T47D (cell line): ENCODE measurements around the gene GJB2.

Source experiments
- DNase-seq, 2 experiments: peaks; one replicate each; pipeline versions ENCODE4 v3.0.0 to v3.0.0-alpha.2; 2011 to 2012; ENCODE audit warnings: low read depth in 1 of 2, low spot score in 1 of 2
- JUND ChIP-seq: IDR thresholded peaks from 2 replicates; pipeline ENCODE4 v1.6.1; 2012; ENCODE audit warnings: low read depth
- in situ Hi-C: cut with HindIII; loops from 2 replicates; pipeline ENCODE4 v1.10.0; 2016; ENCODE audit warnings: low sequenced_read_pairs, low pct_unique_long_range_greater_than_20kb

Gene GJB2

GRCh38 chr13:20192836-20193161, at the start of gene GJB2:
Gene GJB2, minus strand, starts transcription at chr13:20192938. Its CDS starts 3,357 bp downstream, at chr13:20189581.
- no peak for TF ChIP-seq JUND
- DNase-seq = no peak
- in situ Hi-C loops = loop anchor here (25.0 kb wide), 1 partner anchor 295 kb away; no protein-coding TSS in a partner anchor

- no peak for DNase-seq
- in situ Hi-C loops = no loop called here
- no peak for TF ChIP-seq JUND
Measured at GRCh38 chr13:20241593-20241992, 48.9 kb upstream of the GJB2 start.

DNA sequence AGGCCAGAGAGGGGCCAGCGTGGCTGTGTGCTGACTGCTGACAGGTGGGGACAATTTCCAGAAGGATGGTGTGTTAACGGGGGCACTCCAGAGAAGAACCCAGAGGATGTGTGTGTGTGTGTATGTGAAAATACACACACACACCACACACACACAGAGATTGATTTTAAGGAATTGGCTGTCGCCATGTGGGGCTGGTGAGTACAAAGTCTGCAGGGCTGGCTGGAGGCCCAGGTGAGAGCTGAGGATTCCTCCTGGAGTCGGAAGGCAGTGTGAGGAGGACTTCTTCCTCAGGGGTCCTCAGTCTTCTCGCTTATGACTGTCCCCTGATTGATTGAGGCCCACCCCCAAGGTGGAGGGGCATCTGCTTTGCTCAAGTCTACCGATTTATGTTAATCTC, 47.0 kb upstream of the GJB2 start:
- in situ Hi-C loops = no loop called here
- no peak for TF ChIP-seq JUND

DNA sequence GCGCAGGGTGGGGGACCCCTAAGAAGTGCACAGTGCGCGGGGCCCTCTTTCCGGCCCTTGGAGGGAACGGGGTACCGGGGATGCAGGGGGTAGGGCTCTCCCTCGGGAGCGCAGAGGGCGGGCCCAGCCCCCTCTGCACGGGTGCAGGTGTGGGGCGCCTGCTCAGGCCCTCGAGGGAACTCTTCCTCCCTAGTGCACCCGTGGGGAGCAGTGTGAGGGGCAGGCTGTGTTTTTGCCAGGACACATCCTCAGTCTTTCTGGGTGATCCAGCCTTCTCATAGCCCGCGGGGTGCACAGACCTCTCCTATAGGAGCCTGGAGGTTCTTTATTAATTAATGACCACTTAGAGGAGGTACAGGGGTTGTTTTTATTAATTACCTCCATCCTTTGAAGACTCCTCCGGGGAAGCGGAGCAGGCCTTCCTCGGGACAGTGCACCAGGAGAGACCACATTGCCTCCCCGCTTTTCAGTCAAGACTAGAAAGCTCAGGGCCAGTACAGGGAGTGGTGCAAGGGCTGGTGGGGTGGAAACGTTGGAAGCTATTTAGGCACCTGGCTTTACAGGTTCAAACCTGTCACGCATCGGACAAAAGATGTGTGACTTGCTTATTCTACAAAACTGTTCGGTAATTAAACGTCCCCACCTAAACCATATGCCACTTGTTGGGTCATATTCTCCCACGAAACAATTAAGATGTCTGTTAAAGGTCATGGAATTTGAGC, 40.0 kb upstream of the GJB2 start:
- no peak for DNase-seq
- TF ChIP-seq JUND = no peak
- in situ Hi-C loops = no loop called here

More for the DNA sequence above, 47.0 kb upstream of the GJB2 start:
- DNase-seq = no peak

- in situ Hi-C loops = no loop called here
- TF ChIP-seq JUND = no peak
- DNase-seq = peak; percentile 26 to 56
Measured at GRCh38 chr13:20231839-20232555, 39.3 kb upstream of the GJB2 start, which contains the start of gene GJB6. Gene GJB6, minus strand, starts transcription at chr13:20232319. Its CDS starts 8,839 bp downstream, at chr13:20223480.

GRCh38 chr13:20230913-20231838, 38.4 kb upstream of the GJB2 start:
- in situ Hi-C loops = no loop called here
- TF ChIP-seq JUND = no peak
- no peak for DNase-seq

DNA sequence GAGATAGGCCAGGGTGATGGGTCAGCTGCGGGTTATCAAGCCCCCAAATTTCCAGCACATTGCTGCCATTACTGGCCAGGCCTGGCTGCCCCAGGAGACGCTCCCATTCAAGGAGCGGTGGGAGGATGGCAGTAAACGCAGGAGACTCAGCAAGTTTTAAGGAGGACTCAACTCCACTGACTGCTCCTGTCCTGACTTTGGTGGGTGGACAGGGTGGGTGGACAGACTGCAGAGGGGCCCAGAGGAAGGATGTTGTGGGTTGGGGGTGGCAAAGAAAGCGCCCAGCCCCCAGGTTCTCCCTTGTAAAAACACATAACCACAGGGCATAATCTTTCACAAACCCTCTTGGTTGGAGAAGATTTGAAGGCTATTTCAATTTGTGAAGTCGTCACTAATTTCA, 35.0 kb upstream of the GJB2 start:
- no peak for DNase-seq
- TF ChIP-seq JUND = no peak
- in situ Hi-C loops = no loop called here

GRCh38 chr13:20227288-20227687, 34.5 kb upstream of the GJB2 start:
- no peak for TF ChIP-seq JUND
- in situ Hi-C loops = no loop called here
- DNase-seq = no peak

DNA sequence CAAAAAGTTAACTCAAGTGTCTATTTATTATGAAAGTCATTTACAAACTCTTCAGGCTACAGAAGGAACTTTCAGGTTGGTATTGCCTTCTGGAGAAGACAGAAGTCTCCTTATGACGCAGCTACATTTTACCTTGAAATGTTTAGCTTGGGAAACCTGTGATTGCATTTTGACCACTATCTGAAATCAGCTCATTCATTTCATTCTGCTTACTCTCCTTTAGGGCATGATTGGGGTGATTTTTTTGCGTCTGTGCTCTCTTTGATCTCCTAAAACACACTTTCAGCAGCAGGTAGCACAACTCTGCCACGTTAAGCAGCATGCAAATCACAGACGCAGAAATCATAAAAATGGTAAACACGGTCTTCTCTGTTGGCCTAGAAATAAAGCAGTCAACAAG, 29.8 kb upstream of the GJB2 start:
- in situ Hi-C loops = no loop called here
- no peak for TF ChIP-seq JUND
- DNase-seq = no peak

DNA sequence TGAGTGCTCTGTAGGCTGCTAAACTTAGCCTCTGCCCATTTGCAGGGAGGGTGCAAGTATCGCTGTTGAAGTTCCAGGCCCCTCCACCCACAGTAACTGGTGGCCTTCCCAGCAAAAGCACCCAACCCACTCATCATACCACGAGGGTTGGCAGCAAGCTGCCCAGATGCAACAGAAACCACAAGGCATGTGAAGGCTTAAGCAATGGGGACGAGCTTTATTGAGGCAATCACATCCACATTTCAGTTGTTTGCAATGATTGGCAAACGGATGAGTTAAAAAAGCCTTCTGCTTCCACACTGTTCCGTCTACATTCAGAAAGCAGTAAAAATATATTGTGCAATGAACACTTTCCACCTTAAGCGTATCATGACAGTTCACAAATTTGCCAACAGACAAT, 29.0 kb upstream of the GJB2 start:
- in situ Hi-C loops = no loop called here
- DNase-seq = no peak

GRCh38 chr13:20219577-20219976, 26.8 kb upstream of the GJB2 start:
- DNase-seq = no peak
- in situ Hi-C loops = no loop called here
- no peak for TF ChIP-seq JUND

More for the DNA sequence above, 29.0 kb upstream of the GJB2 start:
- TF ChIP-seq JUND = no peak

- DNase-seq = no peak
- no peak for TF ChIP-seq JUND
- in situ Hi-C loops = no loop called here
Measured at GRCh38 chr13:20217168-20217567, 24.4 kb upstream of the GJB2 start.
